Measurements from ENCODE around the gene CACNA1C.

The CACNA1C gene

GRCh38 chr12:2743478-2743877 lies 690.7 kb downstream of the CACNA1C start:
- Histone ChIP-seq H3K27ac (ENCODE audit: insufficient read depth in 1 of 2, low read depth in 1 of 2, low read length in 2 of 2, poor library complexity in 1 of 2, severe bottlenecking in 2 of 2) (no peak overlapping the region), H3K4me1 (ENCODE audit: control extremely low read depth in 1 of 4, control insufficient read depth in 4 of 4, insufficient read depth in 4 of 4, low read length in 3 of 4) (no peaks in the 10 kb centered on the region), H3K9me3 (ENCODE audit: control extremely low read depth in 1 of 5, control insufficient read depth in 4 of 5, insufficient read depth in 2 of 5, low read depth in 1 of 5, low read length in 4 of 5) (no peaks in the 10 kb centered on the region), H3K27me3 (replicated peaks in 2 of 5; ENCODE audit: control insufficient read depth in 4 of 5, insufficient read depth in 5 of 5, low read length in 4 of 5) (peaks cover 0 to 2% (median 0%) of the 10 kb centered on the region in 5 experiments), H3K36me3 (ENCODE audit: control insufficient read depth in 4 of 4, insufficient read depth in 4 of 4, low read length in 3 of 4) (no peaks in the 10 kb centered on the region), H3K4me3 (ENCODE audit: control insufficient read depth in 1 of 7, extremely low read depth in 1 of 7, insufficient read depth in 4 of 7, low read depth in 2 of 7, low read length in 6 of 7) (no peak overlapping the region)
- DNase-seq, result no peak
- WGBS (ENCODE audit: insufficient coverage), result no CpG with 5 or more reads among the region's 6 CpGs
- ChIA-PET CTCF (no interaction called here), POLR2A (no interaction called here)

GRCh38 chr12:2745655-2746054 lies 692.9 kb downstream of the CACNA1C start:
- POLR2A ChIA-PET, result interaction anchor here (0.6 kb wide), 1 partner anchor 760 kb away, joined by 4 read pairs; no protein-coding TSS in a partner anchor
- peaks cover 0 to 2% (median 0%) of the 10 kb centered on the region in 5 experiments for H3K27me3 ChIP-seq (replicated peaks in 2 of 5; ENCODE audit: control insufficient read depth in 4 of 5, insufficient read depth in 5 of 5, low read length in 4 of 5)
- no peaks in the 10 kb centered on the region for H3K4me1 ChIP-seq (ENCODE audit: control extremely low read depth in 1 of 4, control insufficient read depth in 4 of 4, insufficient read depth in 4 of 4, low read length in 3 of 4)
- CTCF ChIA-PET, result no interaction called here
- no peak overlapping the region for H3K4me3 ChIP-seq (ENCODE audit: control insufficient read depth in 1 of 7, extremely low read depth in 1 of 7, insufficient read depth in 4 of 7, low read depth in 2 of 7, low read length in 6 of 7)
- no peak for DNase-seq
- 33% methylated on average over 1 of the region's 2 CpGs for WGBS (ENCODE audit: insufficient coverage)
- H3K9me3 ChIP-seq (ENCODE audit: control extremely low read depth in 1 of 5, control insufficient read depth in 4 of 5, insufficient read depth in 2 of 5, low read depth in 1 of 5, low read length in 4 of 5), result no peaks in the 10 kb centered on the region
- H3K27ac ChIP-seq (ENCODE audit: insufficient read depth in 1 of 2, low read depth in 1 of 2, low read length in 2 of 2, poor library complexity in 1 of 2, severe bottlenecking in 2 of 2), result no peak overlapping the region
- no peaks in the 10 kb centered on the region for H3K36me3 ChIP-seq (ENCODE audit: control insufficient read depth in 4 of 4, insufficient read depth in 4 of 4, low read length in 3 of 4)

All from common myeloid progenitor, CD34-positive (primary cell).